Lower leg skin (tissue), 4 donors: Measurements from ENCODE around the gene GIGYF2. TPM values are rescaled to one million over a fixed set of nuclear protein-coding genes. Genes with fewer than 3 reads are reported as not detected.

Experiments used
- DNase-seq, 2 donors: peaks; one replicate each; pipeline ENCODE4 v3.0.0-alpha.2; 2019; ENCODE audit warnings: low spot score in 2 of 2
- H3K4me3 ChIP-seq: fragments of 200-600 bp; sonication (generic); 2 replicates; pipeline ENCODE4 v1.5.1; 2017; ENCODE audit warnings: mild to moderate bottlenecking, low read depth; ENCODE audit not compliant: poor library complexity, severe bottlenecking
- POLR2A ChIP-seq, 2 donors: fragments of 450-650 bp; IDR thresholded peaks; one replicate each; pipeline ENCODE4 v1.6.1; 2016 to 2017; ENCODE audit warnings: antibody characterized with exemption in 2 of 2, mild to moderate bottlenecking in 1 of 2, moderate library complexity in 1 of 2
- WGBS, 2 donors: methylation state at CpG; one replicate each; pipeline ENCODE4 v1.1.5; 2018; 5-methylcytosine and 5-hydroxymethylcytosine counted together
- intact Hi-C: fragments of 100-400 bp; cut with DNase I; formaldehyde crosslinking; loops from one replicate; pipeline ENCODE4 v1.15.0; 2023; ENCODE audit warnings: low total_unique reads
- total RNA-seq, 4 donors: library from RNA; depleted of rRNA; stranded (reverse); fragments of >200 nt; gene quantifications; one replicate each; pipeline ENCODE4 v1.1.0, GENCODE V29; 2016
- TF ChIP-seq, protein P1 (sequence below), 3 donors: fragments of 450-650 bp; IDR thresholded peaks; one replicate each; pipeline ENCODE4 v1.5.1; 2016; ENCODE audit warnings: antibody characterized with exemption in 3 of 3, mild to moderate bottlenecking in 3 of 3, moderate library complexity in 2 of 3

Gene GIGYF2, protein sequence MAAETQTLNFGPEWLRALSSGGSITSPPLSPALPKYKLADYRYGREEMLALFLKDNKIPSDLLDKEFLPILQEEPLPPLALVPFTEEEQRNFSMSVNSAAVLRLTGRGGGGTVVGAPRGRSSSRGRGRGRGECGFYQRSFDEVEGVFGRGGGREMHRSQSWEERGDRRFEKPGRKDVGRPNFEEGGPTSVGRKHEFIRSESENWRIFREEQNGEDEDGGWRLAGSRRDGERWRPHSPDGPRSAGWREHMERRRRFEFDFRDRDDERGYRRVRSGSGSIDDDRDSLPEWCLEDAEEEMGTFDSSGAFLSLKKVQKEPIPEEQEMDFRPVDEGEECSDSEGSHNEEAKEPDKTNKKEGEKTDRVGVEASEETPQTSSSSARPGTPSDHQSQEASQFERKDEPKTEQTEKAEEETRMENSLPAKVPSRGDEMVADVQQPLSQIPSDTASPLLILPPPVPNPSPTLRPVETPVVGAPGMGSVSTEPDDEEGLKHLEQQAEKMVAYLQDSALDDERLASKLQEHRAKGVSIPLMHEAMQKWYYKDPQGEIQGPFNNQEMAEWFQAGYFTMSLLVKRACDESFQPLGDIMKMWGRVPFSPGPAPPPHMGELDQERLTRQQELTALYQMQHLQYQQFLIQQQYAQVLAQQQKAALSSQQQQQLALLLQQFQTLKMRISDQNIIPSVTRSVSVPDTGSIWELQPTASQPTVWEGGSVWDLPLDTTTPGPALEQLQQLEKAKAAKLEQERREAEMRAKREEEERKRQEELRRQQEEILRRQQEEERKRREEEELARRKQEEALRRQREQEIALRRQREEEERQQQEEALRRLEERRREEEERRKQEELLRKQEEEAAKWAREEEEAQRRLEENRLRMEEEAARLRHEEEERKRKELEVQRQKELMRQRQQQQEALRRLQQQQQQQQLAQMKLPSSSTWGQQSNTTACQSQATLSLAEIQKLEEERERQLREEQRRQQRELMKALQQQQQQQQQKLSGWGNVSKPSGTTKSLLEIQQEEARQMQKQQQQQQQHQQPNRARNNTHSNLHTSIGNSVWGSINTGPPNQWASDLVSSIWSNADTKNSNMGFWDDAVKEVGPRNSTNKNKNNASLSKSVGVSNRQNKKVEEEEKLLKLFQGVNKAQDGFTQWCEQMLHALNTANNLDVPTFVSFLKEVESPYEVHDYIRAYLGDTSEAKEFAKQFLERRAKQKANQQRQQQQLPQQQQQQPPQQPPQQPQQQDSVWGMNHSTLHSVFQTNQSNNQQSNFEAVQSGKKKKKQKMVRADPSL (N-terminal part only)
- 10 to 100 TPM; 57.7 to 78.4 (median 72.5) TPM for total RNA-seq

DNA sequence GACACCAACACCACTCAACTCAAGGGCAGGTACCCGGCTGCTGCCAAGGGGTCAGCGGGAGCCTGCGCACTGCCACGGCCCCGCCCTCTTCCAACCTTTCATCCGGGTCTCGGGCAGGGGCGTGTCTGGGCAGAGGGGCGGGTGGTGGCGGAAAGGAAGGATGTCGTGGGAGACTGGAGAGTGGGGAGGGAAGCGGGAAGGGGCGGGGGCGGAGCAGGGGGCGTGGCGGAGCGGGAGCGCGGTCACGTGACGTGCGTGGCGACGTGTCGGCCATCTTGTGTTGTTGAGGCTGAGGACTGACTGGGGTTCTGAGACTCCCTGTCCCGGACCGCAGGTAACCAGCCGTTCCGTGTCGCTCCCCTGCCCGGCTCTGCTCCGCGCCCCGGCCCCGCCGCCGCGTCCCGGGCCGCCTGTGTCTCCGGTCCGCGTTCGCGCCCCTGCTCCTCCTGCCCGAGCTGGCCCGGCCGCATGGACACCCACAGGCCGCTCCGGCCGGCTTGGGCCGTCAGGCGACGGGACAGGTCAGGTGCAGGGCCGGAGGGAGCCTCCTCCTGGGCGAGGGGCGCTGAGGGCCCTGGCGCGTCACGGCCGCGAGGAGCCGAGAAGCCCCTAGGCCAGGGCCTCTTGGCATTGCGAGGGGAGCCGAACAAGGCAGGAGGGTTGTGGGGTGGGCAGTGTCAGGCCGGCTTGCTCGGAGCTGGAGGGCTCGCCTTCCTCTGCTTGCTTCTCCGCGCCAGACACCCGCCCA is at the start of gene GIGYF2:
TSS of gene GIGYF2 (plus strand) at position 273 of the 748 bp plus-strand sequence. CDS start 37,867 bp downstream, outside the sequence.
- TF ChIP-seq POLR2A (IDR thresholded peaks at IDR 0.05): peak in 1 of 2 donors; percentile 22
- TF ChIP-seq, protein P1, sequence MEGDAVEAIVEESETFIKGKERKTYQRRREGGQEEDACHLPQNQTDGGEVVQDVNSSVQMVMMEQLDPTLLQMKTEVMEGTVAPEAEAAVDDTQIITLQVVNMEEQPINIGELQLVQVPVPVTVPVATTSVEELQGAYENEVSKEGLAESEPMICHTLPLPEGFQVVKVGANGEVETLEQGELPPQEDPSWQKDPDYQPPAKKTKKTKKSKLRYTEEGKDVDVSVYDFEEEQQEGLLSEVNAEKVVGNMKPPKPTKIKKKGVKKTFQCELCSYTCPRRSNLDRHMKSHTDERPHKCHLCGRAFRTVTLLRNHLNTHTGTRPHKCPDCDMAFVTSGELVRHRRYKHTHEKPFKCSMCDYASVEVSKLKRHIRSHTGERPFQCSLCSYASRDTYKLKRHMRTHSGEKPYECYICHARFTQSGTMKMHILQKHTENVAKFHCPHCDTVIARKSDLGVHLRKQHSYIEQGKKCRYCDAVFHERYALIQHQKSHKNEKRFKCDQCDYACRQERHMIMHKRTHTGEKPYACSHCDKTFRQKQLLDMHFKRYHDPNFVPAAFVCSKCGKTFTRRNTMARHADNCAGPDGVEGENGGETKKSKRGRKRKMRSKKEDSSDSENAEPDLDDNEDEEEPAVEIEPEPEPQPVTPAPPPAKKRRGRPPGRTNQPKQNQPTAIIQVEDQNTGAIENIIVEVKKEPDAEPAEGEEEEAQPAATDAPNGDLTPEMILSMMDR (IDR thresholded peaks at IDR 0.05): no peak
- H3K4me3 ChIP-seq: peak within 1 kb of the TSS; percentile 95
- DNase-seq: peak; percentile 94 to 99
- WGBS, 2 donors: 0% methylated on average over 15 to 34 of the region's 71 CpGs
- intact Hi-C loops: no loop called here

DNA sequence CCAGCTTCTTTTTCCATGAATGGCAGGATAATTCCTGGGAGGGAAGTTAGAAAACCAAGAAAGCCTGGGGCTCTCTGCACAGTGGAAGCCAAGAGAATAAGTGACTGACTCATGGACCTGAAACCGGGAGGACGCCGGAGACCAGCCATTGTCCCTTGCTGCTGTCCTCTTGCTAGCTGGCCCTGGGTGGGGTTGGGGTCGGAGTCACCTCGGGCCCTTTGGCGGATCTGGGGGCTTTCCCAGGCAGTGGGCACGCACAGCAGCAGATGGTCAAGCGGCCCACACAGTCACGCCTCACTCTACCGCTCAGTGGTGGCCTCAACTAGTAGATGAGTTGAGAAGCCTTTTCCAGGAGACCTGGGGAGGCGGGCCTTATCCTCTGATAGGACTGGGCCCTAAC is 48.1 kb upstream of the GIGYF2 start:
- no peak for TF ChIP-seq POLR2A (IDR thresholded peaks at IDR 0.05)
- TF ChIP-seq, protein P1 (IDR thresholded peaks at IDR 0.05): no peak
- WGBS, 2 donors: 84 to 91% methylated on average over 11 of the region's 11 CpGs
- intact Hi-C loops: no loop called here
- no peak for DNase-seq
- no peak overlapping the region for H3K4me3 ChIP-seq

DNA sequence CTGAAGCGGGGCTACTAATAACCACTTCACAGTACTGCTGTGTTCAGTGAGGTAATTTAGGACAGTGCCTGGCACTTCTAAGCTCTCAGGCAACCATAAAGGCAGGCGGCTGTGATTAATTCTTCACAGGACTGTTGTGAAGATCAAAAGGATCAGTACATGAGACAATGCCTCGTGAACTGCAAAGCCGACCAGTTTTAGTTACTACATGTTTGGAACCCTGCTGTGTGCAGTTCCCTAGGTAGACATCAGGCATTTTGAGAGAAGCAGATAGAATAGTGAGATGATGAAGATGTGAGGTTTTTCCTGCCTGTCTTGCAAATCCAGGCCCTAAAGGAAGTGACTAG is 44.7 kb upstream of the GIGYF2 start:
- TF ChIP-seq POLR2A (IDR thresholded peaks at IDR 0.05): no peak
- TF ChIP-seq, protein P1 (IDR thresholded peaks at IDR 0.05): no peak

DNA sequence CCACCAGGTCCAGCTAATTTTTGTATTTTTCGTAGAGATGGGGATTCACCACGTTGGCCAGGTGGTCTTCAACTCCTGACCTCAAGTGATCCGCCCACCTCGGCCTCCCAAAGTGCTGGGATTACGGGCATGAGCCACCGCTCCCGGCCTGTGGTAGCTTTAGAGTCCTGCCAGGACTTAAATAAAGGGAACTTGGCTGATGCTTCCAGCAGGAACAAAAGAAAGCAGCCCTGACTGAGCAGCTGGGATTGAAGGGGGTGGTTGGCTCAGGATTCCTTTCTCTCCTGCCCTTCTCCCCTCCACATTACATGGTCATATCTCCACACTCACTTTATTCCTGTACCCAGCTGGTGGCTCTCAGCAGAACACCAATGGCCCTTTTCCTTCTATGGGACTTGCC is 43.7 kb upstream of the GIGYF2 start:
- intact Hi-C loops: no loop called here
- no peak overlapping the region for H3K4me3 ChIP-seq
- WGBS, 2 donors: 96% methylated on average over 7 of the region's 7 CpGs
- DNase-seq: no peak
- no peak for TF ChIP-seq POLR2A (IDR thresholded peaks at IDR 0.05)

More for the DNA sequence above, 44.7 kb upstream of the GIGYF2 start:
- WGBS, 2 donors: 76 to 78% methylated on average over 4 of the region's 4 CpGs
- no peak overlapping the region for H3K4me3 ChIP-seq
- intact Hi-C loops: no loop called here
- no peak for DNase-seq

DNA sequence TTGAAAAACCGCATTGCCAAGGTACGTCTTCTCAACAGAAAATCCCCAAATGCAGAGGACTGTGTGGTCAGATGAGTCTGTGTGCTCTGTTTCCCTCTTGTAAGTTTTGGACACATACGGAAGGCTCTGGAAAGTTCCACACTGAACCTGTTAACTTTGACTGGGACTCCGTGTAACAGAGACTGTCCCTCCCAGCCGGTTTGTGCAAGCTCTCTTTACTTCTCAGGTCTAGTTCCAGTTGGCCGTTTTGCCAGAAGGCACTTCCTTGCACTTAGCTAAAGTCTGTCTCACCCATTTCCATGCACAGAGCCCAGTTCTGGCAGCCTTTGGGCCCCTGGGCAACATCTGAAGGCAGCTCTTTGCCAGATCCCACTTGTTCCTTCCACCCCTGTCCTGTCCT is 41.7 kb upstream of the GIGYF2 start:
- no peak for TF ChIP-seq POLR2A (IDR thresholded peaks at IDR 0.05)
- TF ChIP-seq, protein P1 (IDR thresholded peaks at IDR 0.05): no peak
- intact Hi-C loops: no loop called here
- WGBS, 2 donors: 78 to 80% methylated on average over 6 of the region's 6 CpGs
- DNase-seq: no peak
- no peak overlapping the region for H3K4me3 ChIP-seq
